ENCODE measurements around the gene NINJ1. TPM values are rescaled to one million over a fixed set of nuclear protein-coding genes. Genes with fewer than 3 reads are reported as not detected.

NINJ1 gene
- total and polyA plus RNA-seq, 2 of the 4 experiments (the other 2 are of a cell fraction) = 21.9 to 38.8 TPM

DNA sequence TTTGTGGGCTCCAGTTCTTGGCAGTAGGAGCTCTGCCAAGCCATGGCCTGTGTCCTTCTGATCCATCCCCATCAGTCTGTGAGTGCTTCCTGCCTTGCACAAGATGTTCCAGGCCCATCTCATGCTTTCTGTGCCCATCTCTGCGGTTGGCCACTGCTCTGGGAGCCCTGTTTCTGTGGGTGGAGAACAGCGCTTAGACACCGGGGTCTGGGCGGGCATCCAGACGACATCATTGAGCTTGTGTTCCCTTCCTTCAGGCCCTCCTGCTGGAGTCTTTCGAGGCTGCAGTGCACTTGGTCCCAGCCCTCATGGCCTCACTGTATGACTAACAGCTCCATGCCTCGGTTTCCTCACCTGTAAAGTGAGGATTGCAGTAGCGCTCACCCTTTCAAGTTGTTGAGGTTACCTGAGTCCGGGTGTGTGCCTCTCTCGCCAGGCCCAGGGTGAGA lies 52.9 kb downstream of the NINJ1 start:
- 89% methylated on average over 8 of the region's 10 CpGs; no CpG with 5 or more reads in 1 of the 2 experiments for WGBS, 2 experiments (ENCODE audit: extremely low coverage in 2 of 2, insufficient read length in 1 of 2)
- Histone ChIP-seq H3K18ac (ENCODE audit: low read depth, low read length) (no peak overlapping the region), H4K20me1 (ENCODE audit: insufficient read depth, low read length) (no peaks in the 10 kb centered on the region), H3K27ac (ENCODE audit: insufficient read depth, low read length) (no peak overlapping the region), H3K56ac (ENCODE audit: extremely low read depth, insufficient read depth, low read length) (no peak overlapping the region), H2AK9ac (replicated peaks; ENCODE audit: low read depth, low read length, poor library complexity) (no peak overlapping the region), H3K23ac (ENCODE audit: low read depth, low read length) (no peak overlapping the region), H3K4me3 (ENCODE audit: insufficient read depth, low read depth, low read length) (no peak overlapping the region), H2BK120ac (ENCODE audit: low read depth, low read length) (no peak overlapping the region), H3K9me3 (ENCODE audit: control insufficient read depth, insufficient read depth, low read length) (no peaks in the 10 kb centered on the region), H3K9ac (ENCODE audit: low read depth, low read length) (no peak overlapping the region), H3K14ac (replicated peaks; ENCODE audit: low read depth, low read length) (no peak overlapping the region), H3K9me1 (ENCODE audit: insufficient read depth, low read length) (no peaks in the 10 kb centered on the region; the same call in 1 of the 2 replicates), H2AK5ac (ENCODE audit: low read depth, low read length) (no peak overlapping the region), H3K36me3 (ENCODE audit: control insufficient read depth, insufficient read depth, low read length) (no peaks in the 10 kb centered on the region), H2BK5ac (ENCODE audit: low read depth, low read length, poor library complexity, severe bottlenecking) (no peak overlapping the region), H3K4me1 (ENCODE audit: control insufficient read depth, insufficient read depth, low read length) (peaks cover 3% of the 10 kb centered on the region), H3K27me3 (ENCODE audit: control insufficient read depth, insufficient read depth, low read length) (no peaks in the 10 kb centered on the region; the same call in 1 of the 2 replicates), H3K4ac (ENCODE audit: low read depth, low read length) (no peak overlapping the region; the same call in 1 of the 2 replicates), H3K4me2 (ENCODE audit: low read depth, low read length) (no peak overlapping the region), H2BK15ac (ENCODE audit: low read depth, low read length) (no peak overlapping the region), H4K5ac (ENCODE audit: low read depth, low read length) (no peak overlapping the region), H2BK20ac (ENCODE audit: low read depth, low read length) (no peak overlapping the region), H4K91ac (ENCODE audit: insufficient read depth, low read depth, low read length) (no peak overlapping the region), H3K79me1 (ENCODE audit: low read depth in 1 of 2, low read length in 2 of 2) (no peaks in the 10 kb centered on the region), H4K8ac (ENCODE audit: low read depth in 2 of 2, low read length in 2 of 2) (no peak overlapping the region), H2AFZ (replicated peaks; ENCODE audit: low read length, poor library complexity) (peak overlapping the region; percentile 28)
- POLR2A ChIA-PET (ENCODE audit: unreplicated experiment) = no interaction called here
- ATAC-seq (ENCODE audit: low read depth) (no peak), DNase-seq (no peak)
- TF ChIP-seq, protein P1, sequence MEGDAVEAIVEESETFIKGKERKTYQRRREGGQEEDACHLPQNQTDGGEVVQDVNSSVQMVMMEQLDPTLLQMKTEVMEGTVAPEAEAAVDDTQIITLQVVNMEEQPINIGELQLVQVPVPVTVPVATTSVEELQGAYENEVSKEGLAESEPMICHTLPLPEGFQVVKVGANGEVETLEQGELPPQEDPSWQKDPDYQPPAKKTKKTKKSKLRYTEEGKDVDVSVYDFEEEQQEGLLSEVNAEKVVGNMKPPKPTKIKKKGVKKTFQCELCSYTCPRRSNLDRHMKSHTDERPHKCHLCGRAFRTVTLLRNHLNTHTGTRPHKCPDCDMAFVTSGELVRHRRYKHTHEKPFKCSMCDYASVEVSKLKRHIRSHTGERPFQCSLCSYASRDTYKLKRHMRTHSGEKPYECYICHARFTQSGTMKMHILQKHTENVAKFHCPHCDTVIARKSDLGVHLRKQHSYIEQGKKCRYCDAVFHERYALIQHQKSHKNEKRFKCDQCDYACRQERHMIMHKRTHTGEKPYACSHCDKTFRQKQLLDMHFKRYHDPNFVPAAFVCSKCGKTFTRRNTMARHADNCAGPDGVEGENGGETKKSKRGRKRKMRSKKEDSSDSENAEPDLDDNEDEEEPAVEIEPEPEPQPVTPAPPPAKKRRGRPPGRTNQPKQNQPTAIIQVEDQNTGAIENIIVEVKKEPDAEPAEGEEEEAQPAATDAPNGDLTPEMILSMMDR (conservative IDR thresholded peaks at IDR 0.05; ENCODE audit: low read depth, low read length) = no peak
- TF ChIP-seq NFE2L2 (IDR thresholded peaks at IDR 0.05; ENCODE audit: low read depth, low read length) = no peak
- TF ChIP-seq RAD21 (IDR thresholded peaks at IDR 0.05; ENCODE audit: low read length) = no peak
- no peak for TF ChIP-seq MAFK (IDR thresholded peaks at IDR 0.05; ENCODE audit: low read depth, low read length)
- TF ChIP-seq FOS (IDR thresholded peaks at IDR 0.05; ENCODE audit: low read depth, low read length) = no peak
- TF ChIP-seq POLR2A (IDR thresholded peaks at IDR 0.05; ENCODE audit: low read depth, low read length) = no peak
- TF ChIP-seq, protein P2, sequence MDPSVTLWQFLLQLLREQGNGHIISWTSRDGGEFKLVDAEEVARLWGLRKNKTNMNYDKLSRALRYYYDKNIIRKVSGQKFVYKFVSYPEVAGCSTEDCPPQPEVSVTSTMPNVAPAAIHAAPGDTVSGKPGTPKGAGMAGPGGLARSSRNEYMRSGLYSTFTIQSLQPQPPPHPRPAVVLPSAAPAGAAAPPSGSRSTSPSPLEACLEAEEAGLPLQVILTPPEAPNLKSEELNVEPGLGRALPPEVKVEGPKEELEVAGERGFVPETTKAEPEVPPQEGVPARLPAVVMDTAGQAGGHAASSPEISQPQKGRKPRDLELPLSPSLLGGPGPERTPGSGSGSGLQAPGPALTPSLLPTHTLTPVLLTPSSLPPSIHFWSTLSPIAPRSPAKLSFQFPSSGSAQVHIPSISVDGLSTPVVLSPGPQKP (IDR thresholded peaks at IDR 0.05; ENCODE audit: borderline replicate concordance, low read depth, low read length) = no peak
- BruUV-seq (replicated peaks) = no TSS peak
- CTCF ChIA-PET = interaction anchor here (0.5 kb wide), 1 partner anchor 109 kb away, joined by 9 read pairs; no protein-coding TSS in a partner anchor
- intact Hi-C loops (cut with micrococcal nuclease) (no loop called here), in situ Hi-C loops (cut with MboI; ENCODE audit: low sequenced_read_pairs) (no loop called here), dilution Hi-C loops (cut with HindIII; ENCODE audit: low sequenced_read_pairs, unreplicated experiment) (no loop called here)
